Astrocyte (in vitro differentiated cells and primary cell): ENCODE data around the gene ARV1.

Experiments
- CTCF ChIP-seq: IDR thresholded peaks from 2 replicates; pipeline ENCODE4 v1.5.1; 2011; ENCODE audit warnings: low read depth, mild to moderate bottlenecking, inconsistent platforms, low read length, moderate library complexity; ENCODE audit not compliant: insufficient read depth
- EZH2 ChIP-seq: IDR thresholded peaks from 2 replicates; pipeline ENCODE4 v1.6.1; 2012; ENCODE audit warnings: mild to moderate bottlenecking, low read length, inconsistent platforms; ENCODE audit not compliant: insufficient read depth

GRCh38 chr1:231011963-231012362 lies 33.1 kb downstream of the ARV1 start:
- no peak for TF ChIP-seq CTCF
- TF ChIP-seq EZH2: no peak
